Small intestine (tissue), 7 donors: ENCODE results near the gene PDHA2. TPM values are rescaled to one million over a fixed set of nuclear protein-coding genes. Genes with fewer than 3 reads are reported as not detected.
"Not testable (repeated sequence)": the region's sequence is repeated elsewhere in the genome, so short reads cannot be mapped to it uniquely, and the experiment has no call there.

Source experiments
- DNase-seq, 2 donors: peaks; one replicate each; pipeline versions ENCODE4 v3.0.0 to v3.0.0-alpha.2; 2013
- FAIRE-seq: peaks from 2 replicates; lab custom pipeline; 2012; peaks lifted over from hg19 to GRCh38; lab: Jason Lieb, UNC
- H3K27ac ChIP-seq, 3 donors: one replicate each; pipeline ENCODE4 v1.5.1; 2013; ENCODE audit warnings: low read length in 2 of 3, mild to moderate bottlenecking in 2 of 3, control low read depth in 1 of 3, inconsistent platforms in 1 of 3, low read depth in 1 of 3, moderate library complexity in 1 of 3
- H3K27me3 ChIP-seq, 3 donors: one replicate each; pipeline ENCODE4 v1.6.1; 2013; ENCODE audit warnings: low read length in 3 of 3, inconsistent platforms in 1 of 3; ENCODE audit not compliant: control insufficient read depth in 3 of 3, insufficient read depth in 3 of 3
- H3K36me3 ChIP-seq, 3 donors: one replicate each; pipeline ENCODE4 v1.6.1; 2013; ENCODE audit warnings: low read length in 3 of 3, inconsistent platforms in 1 of 3, low read depth in 1 of 3, mild to moderate bottlenecking in 1 of 3, moderate library complexity in 1 of 3; ENCODE audit not compliant: control insufficient read depth in 3 of 3, insufficient read depth in 2 of 3
- H3K4me1 ChIP-seq, 3 donors: one replicate each; pipeline ENCODE4 v1.6.1; 2013; ENCODE audit warnings: low read length in 2 of 3, inconsistent platforms in 1 of 3, low read depth in 1 of 3, mild to moderate bottlenecking in 1 of 3, moderate library complexity in 1 of 3; ENCODE audit not compliant: control insufficient read depth in 3 of 3, insufficient read depth in 2 of 3
- H3K4me3 ChIP-seq, 3 donors: one replicate each; pipeline ENCODE4 v1.5.1; 2013; ENCODE audit warnings: low read length in 3 of 3, control low read depth in 1 of 3, inconsistent platforms in 1 of 3, low read depth in 1 of 3, mild to moderate bottlenecking in 1 of 3, moderate library complexity in 1 of 3
- H3K9me3 ChIP-seq, 2 donors: one replicate each; pipeline ENCODE4 v1.6.1; 2013; ENCODE audit warnings: low read depth in 1 of 2, low read length in 1 of 2; ENCODE audit not compliant: control insufficient read depth in 2 of 2, insufficient read depth in 1 of 2
- WGBS, 3 donors: extraction: QIAGEN DNeasy Blood & Tissue Kit; methylation state at CpG; one replicate each; pipeline ENCODE4 v1.1.7; 2013; 5-methylcytosine and 5-hydroxymethylcytosine counted together
- polyA plus RNA-seq, 4 donors: library from polyadenylated mRNA; stranded (reverse) in 3 of 4; unstranded in 1 of 4; fragments of 200-250 nt in 3 of 4; fragments of 120-200 nt in 1 of 4; gene quantifications; one replicate each; pipeline versions ENCODE4 v1.2.1 to v1.2.3, GENCODE V29; 2013
- donor health status: healthy with polysubstance abuse.
- donor health status: control.
- donor health status: control.
- donor health status: Bipolar disorder and iron deficiency.
- donor health status: healthy.

The PDHA2 gene
- polyA plus RNA-seq, 4 donors, result not detected

- H3K9me3 ChIP-seq, result peaks cover 0 to 6% of the 10 kb centered on the region in 2 donors
- no peaks in the 10 kb centered on the region for H3K36me3 ChIP-seq
- DNase-seq (no peak), FAIRE-seq (no peak)
- H3K4me3 ChIP-seq, result no peak overlapping the region
- H3K4me1 ChIP-seq, result no peaks in the 10 kb centered on the region
- WGBS, 3 donors, result 71 to 81% (median 71%) methylated on average over 2 of the region's 2 CpGs
- no peak overlapping the region for H3K27ac ChIP-seq
- no peaks in the 10 kb centered on the region for H3K27me3 ChIP-seq
These were observed 1.7 kb upstream of the PDHA2 start for GRCh38 chr4:95838192-95838591.

GRCh38 chr4:95847908-95848460 is 8.1 kb downstream of the PDHA2 start:
- FAIRE-seq, result no peak
- no peak overlapping the region for H3K4me3 ChIP-seq
- DNase-seq, result no peak
- no peak overlapping the region for H3K27ac ChIP-seq
- no peaks in the 10 kb centered on the region for H3K4me1 ChIP-seq
- WGBS, 3 donors, result 63 to 71% (median 70%) methylated on average over 3 of the region's 3 CpGs
- H3K9me3 ChIP-seq, result no peaks in the 10 kb centered on the region
- no peaks in the 10 kb centered on the region for H3K27me3 ChIP-seq
- no peaks in the 10 kb centered on the region for H3K36me3 ChIP-seq

GRCh38 chr4:95850161-95850560 is 10.3 kb downstream of the PDHA2 start:
- FAIRE-seq (no peak), DNase-seq (no peak)
- Histone ChIP-seq H3K4me1 (no peaks in the 10 kb centered on the region), H3K36me3 (no peaks in the 10 kb centered on the region), H3K27ac (no peak overlapping the region), H3K9me3 (no peaks in the 10 kb centered on the region), H3K4me3 (no peak overlapping the region), H3K27me3 (no peaks in the 10 kb centered on the region)

GRCh38 chr4:95857761-95858160 is 17.9 kb downstream of the PDHA2 start:
- H3K27ac ChIP-seq, result no peak overlapping the region
- FAIRE-seq, result no peak
- H3K27me3 ChIP-seq, result no peaks in the 10 kb centered on the region
- 59 to 67% (median 65%) methylated on average over 1 of the region's 1 CpG for WGBS, 3 donors
- no peaks in the 10 kb centered on the region for H3K4me1 ChIP-seq
- no peaks in the 10 kb centered on the region for H3K36me3 ChIP-seq
- H3K4me3 ChIP-seq, result no peak overlapping the region
- no peaks in the 10 kb centered on the region for H3K9me3 ChIP-seq
- no peak for DNase-seq

GRCh38 chr4:95867919-95868318 is 28.0 kb downstream of the PDHA2 start:
- no peaks in the 10 kb centered on the region for H3K36me3 ChIP-seq
- DNase-seq, result no peak
- no peak for FAIRE-seq

GRCh38 chr4:95869414-95869813 is 29.5 kb downstream of the PDHA2 start:
- H3K36me3 ChIP-seq, H3K27me3 ChIP-seq, H3K4me3 ChIP-seq, H3K27ac ChIP-seq, H3K9me3 ChIP-seq, H3K4me1 ChIP-seq, DNase-seq: not testable (repeated sequence)
- FAIRE-seq, result peak; percentile 99
- 92 to 96% (median 94%) methylated on average over 1 of the region's 1 CpG for WGBS, 3 donors

More at GRCh38 chr4:95867919-95868318, 28.0 kb downstream of the PDHA2 start:
- no peak overlapping the region for H3K4me3 ChIP-seq
- peaks cover 0 to 10% of the 10 kb centered on the region in 2 donors for H3K9me3 ChIP-seq
- no peaks in the 10 kb centered on the region for H3K27me3 ChIP-seq
- H3K4me1 ChIP-seq, result no peaks in the 10 kb centered on the region
- no peak overlapping the region for H3K27ac ChIP-seq

GRCh38 chr4:95869961-95870500 is 30.1 kb downstream of the PDHA2 start:
- H3K9me3 ChIP-seq, result peaks cover 0 to 10% of the 10 kb centered on the region in 2 donors
- no peak overlapping the region for H3K4me3 ChIP-seq
- H3K4me1 ChIP-seq, result no peaks in the 10 kb centered on the region
- H3K27ac ChIP-seq, result no peak overlapping the region
- 15 to 27% (median 27%) methylated on average over 1 of the region's 1 CpG for WGBS, 3 donors
- FAIRE-seq (no peak), DNase-seq (no peak)
- H3K27me3 ChIP-seq, result no peaks in the 10 kb centered on the region
- H3K36me3 ChIP-seq, result no peaks in the 10 kb centered on the region

GRCh38 chr4:95877636-95878035 is 37.7 kb downstream of the PDHA2 start:
- no peak for DNase-seq
- H3K27ac ChIP-seq, result no peak overlapping the region
- H3K9me3 ChIP-seq, result no peaks in the 10 kb centered on the region
- FAIRE-seq, result no peak
- no peaks in the 10 kb centered on the region for H3K36me3 ChIP-seq
- no peak overlapping the region for H3K4me3 ChIP-seq
- no peaks in the 10 kb centered on the region for H3K27me3 ChIP-seq
- H3K4me1 ChIP-seq, result no peaks in the 10 kb centered on the region
- 90 to 93% (median 92%) methylated on average over 1 of the region's 1 CpG for WGBS, 3 donors

- FAIRE-seq (no peak), DNase-seq (no peak)
- peaks cover 0 to 7% of the 10 kb centered on the region in 2 donors for H3K9me3 ChIP-seq
- H3K36me3 ChIP-seq, result no peaks in the 10 kb centered on the region
- no peaks in the 10 kb centered on the region for H3K27me3 ChIP-seq
- H3K4me1 ChIP-seq, result no peaks in the 10 kb centered on the region
- H3K4me3 ChIP-seq, result no peak overlapping the region
- 89 to 94% (median 92%) methylated on average over 3 of the region's 3 CpGs for WGBS, 3 donors
- no peak overlapping the region for H3K27ac ChIP-seq
These were observed 47.7 kb downstream of the PDHA2 start for GRCh38 chr4:95887551-95887950.
